Esophagus squamous epithelium (tissue), 5 donors: ENCODE measurements around the gene TMEM123. TPM values are rescaled to one million over a fixed set of nuclear protein-coding genes. Genes with fewer than 3 reads are reported as not detected.

ENCODE experiments used
- DNase-seq: peaks from one replicate; lab custom pipeline; 2025; lab: John Stamatoyannopoulos, UW
- H3K27ac ChIP-seq, 4 donors: fragments of 200-600 bp; sonication (generic); one replicate each; pipeline ENCODE4 v1.5.1; 2016 to 2019; ENCODE audit warnings: mild to moderate bottlenecking in 1 of 4
- H3K27me3 ChIP-seq, 4 donors: fragments of 200-600 bp; sonication (generic); 1 replicate in 3 of 4; 2 replicates in 1 of 4; pipeline versions ENCODE4 v1.5.1 to v1.6.0; 2017 to 2021; ENCODE audit warnings: antibody characterized with exemption in 1 of 4
- H3K36me3 ChIP-seq, 3 donors: fragments of 200-600 bp; sonication (generic); one replicate each; pipeline ENCODE4 v1.5.1; 2016 to 2019
- H3K4me1 ChIP-seq, 3 donors: fragments of 200-600 bp; sonication (generic); one replicate each; pipeline ENCODE4 v1.5.1; 2017 to 2019
- H3K4me3 ChIP-seq, 4 donors: fragments of 200-600 bp; sonication (generic); 1 replicate in 3 of 4; 2 replicates in 1 of 4; pipeline ENCODE4 v1.5.1; 2016 to 2019; ENCODE audit warnings: mild to moderate bottlenecking in 2 of 4, moderate library complexity in 1 of 4
- H3K9me3 ChIP-seq, 3 donors: fragments of 200-600 bp; sonication (generic); one replicate each; pipeline ENCODE4 v1.5.1; 2016 to 2019
- POLR2A ChIP-seq, 4 donors: fragments of 450-650 bp; IDR thresholded peaks; one replicate each; pipeline ENCODE4 v1.6.1; 2017; ENCODE audit warnings: antibody characterized with exemption in 4 of 4, mild to moderate bottlenecking in 4 of 4, moderate library complexity in 3 of 4
- WGBS, 2 donors: methylation state at CpG; one replicate each; pipeline ENCODE4 v1.1.5; 2018; 5-methylcytosine and 5-hydroxymethylcytosine counted together
- intact Hi-C: fragments of 100-400 bp; cut with DNase I; formaldehyde crosslinking; loops from one replicate; pipeline ENCODE4 v1.15.0; 2022
- total RNA-seq, 4 donors: library from RNA; depleted of rRNA; stranded (reverse); fragments of >200 nt; gene quantifications; one replicate each; pipeline ENCODE4 v1.1.0, GENCODE V29; 2016
- TF ChIP-seq, protein P1 (sequence below), 6 experiments: fragments of 450-650 bp in 4 of 6; fragments of 200-600 bp in 2 of 6; sonication (generic) in 2 of 6; IDR thresholded peaks; one replicate each; pipeline ENCODE4 v1.5.1; 2016 to 2019; ENCODE audit warnings: antibody characterized with exemption in 6 of 6, mild to moderate bottlenecking in 4 of 6, moderate library complexity in 4 of 6
- donor health status: DM: yes; HTN: yes; CAD: no.

TMEM123 gene
- total RNA-seq, 4 donors from 2014 or later = 53.2 to 152 (median 128) TPM

DNA sequence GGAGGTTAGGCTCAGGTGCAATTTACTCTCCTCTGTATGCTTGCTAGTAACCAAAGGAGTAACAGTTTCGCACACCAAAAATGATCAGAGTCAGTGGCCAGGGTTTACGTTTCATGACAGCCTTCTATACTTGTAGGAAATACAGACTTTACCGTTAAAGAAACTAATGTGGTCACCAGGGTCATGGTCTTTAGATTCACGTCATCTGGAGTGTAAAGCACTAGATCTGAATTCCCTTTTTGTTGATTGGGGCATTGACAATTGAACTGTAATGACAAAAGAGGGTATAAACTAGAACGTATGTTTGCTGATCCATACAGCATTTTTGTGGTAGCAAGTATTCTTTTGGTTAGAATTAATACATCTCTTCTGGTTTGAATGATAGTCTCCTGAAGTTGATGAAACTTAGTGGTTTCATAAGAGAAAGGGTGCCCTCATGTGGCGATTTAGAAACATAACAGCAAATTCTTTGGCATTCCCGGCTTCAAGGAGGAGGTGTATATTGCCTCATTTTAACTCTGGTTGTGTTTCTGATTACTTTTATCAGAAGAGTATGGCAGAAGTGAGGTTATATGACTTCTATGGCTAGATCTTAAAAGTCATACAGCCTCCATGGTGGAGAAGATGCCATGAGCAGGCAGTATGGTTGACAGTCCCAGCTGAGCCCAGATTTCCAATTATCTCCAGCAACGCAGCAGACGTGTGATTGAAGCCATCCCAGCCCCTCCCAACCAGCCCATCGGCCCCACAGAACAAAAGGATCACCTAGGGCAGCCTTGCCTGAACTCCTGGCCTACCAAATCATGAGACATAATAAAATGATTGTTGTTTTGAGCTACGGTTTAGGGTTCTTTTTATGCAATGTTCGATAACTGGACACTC lies 42.8 kb upstream of the TMEM123 start:
- no peak overlapping the region for H3K4me3 ChIP-seq
- peaks cover 0 to 6% (median 0%) of the 10 kb centered on the region in 4 donors for H3K27me3 ChIP-seq
- intact Hi-C loops = loop anchor here (5.0 to 10.0 kb wide), 2 partner anchors 111 to 208 kb away; no protein-coding TSS in a partner anchor
- DNase-seq = no peak
- H3K9me3 ChIP-seq = no peaks in the 10 kb centered on the region
- 29 to 38% methylated on average over 11 to 12 of the region's 12 CpGs for WGBS, 2 donors
- peaks cover 0 to 30% (median 4%) of the 10 kb centered on the region in 3 donors for H3K4me1 ChIP-seq
- no peak for TF ChIP-seq POLR2A (IDR thresholded peaks at IDR 0.05)
- TF ChIP-seq, protein P1, sequence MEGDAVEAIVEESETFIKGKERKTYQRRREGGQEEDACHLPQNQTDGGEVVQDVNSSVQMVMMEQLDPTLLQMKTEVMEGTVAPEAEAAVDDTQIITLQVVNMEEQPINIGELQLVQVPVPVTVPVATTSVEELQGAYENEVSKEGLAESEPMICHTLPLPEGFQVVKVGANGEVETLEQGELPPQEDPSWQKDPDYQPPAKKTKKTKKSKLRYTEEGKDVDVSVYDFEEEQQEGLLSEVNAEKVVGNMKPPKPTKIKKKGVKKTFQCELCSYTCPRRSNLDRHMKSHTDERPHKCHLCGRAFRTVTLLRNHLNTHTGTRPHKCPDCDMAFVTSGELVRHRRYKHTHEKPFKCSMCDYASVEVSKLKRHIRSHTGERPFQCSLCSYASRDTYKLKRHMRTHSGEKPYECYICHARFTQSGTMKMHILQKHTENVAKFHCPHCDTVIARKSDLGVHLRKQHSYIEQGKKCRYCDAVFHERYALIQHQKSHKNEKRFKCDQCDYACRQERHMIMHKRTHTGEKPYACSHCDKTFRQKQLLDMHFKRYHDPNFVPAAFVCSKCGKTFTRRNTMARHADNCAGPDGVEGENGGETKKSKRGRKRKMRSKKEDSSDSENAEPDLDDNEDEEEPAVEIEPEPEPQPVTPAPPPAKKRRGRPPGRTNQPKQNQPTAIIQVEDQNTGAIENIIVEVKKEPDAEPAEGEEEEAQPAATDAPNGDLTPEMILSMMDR (IDR thresholded peaks at IDR 0.05) = peak; percentile 54 to 81 (median 72)
- H3K36me3 ChIP-seq = no peaks in the 10 kb centered on the region
- H3K27ac ChIP-seq = no peak overlapping the region

DNA sequence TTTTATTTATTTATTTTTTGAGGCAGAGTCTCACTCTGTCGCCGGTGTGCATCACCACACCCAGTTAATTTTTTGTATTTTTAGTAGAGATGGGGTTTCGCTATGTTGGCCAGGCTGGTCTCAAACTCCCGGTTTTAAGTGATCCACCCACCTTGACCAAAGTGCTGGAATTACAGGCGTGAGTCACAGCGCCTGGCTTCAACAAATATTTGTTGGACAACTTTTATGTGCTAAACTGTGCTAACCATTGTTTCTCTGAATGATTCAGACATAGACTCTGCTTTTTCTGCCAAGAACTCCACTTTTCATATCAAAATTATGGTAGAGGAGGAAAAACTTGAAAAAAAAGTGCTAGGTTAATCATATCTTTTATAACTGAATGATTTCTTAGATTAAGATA lies 41.7 kb upstream of the TMEM123 start:
- no peak for DNase-seq
- Histone ChIP-seq H3K27me3 (peaks cover 0 to 6% (median 0%) of the 10 kb centered on the region in 4 donors), H3K36me3 (no peaks in the 10 kb centered on the region), H3K27ac (no peak overlapping the region), H3K4me1 (peaks cover 0 to 31% (median 4%) of the 10 kb centered on the region in 3 donors), H3K9me3 (no peaks in the 10 kb centered on the region), H3K4me3 (no peak overlapping the region)
- no peak for TF ChIP-seq POLR2A (IDR thresholded peaks at IDR 0.05)
- TF ChIP-seq, protein P1 (IDR thresholded peaks at IDR 0.05) = no peak
- intact Hi-C loops = loop anchor here (5.0 to 10.0 kb wide), 2 partner anchors 42 to 109 kb away; partner anchors contain the start of gene TMEM123
- 50 to 56% methylated on average over 6 of the region's 6 CpGs for WGBS, 2 donors

DNA sequence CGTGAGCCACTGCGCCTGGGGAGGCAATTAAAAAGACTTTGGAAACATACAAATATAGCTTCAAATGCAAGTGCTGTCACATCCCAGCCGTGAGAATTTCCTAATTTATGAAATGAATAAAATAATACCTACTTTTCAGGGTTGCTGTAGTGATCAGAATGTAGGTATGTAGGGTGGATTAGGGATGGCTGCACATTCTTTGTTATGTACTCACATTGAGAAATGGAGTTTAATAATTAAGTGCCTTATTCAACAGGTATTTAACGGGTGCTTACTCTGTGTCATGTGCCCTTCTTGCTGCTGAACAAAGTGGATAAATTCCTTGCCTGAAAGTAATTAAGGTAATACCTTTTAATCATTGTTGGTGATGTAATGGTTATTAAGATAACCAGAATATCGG lies 41.0 kb upstream of the TMEM123 start:
- Histone ChIP-seq H3K4me3 (no peak overlapping the region), H3K9me3 (no peaks in the 10 kb centered on the region), H3K4me1 (peaks cover 0 to 36% (median 4%) of the 10 kb centered on the region in 3 donors), H3K36me3 (no peaks in the 10 kb centered on the region), H3K27me3 (peaks cover 0 to 6% (median 0%) of the 10 kb centered on the region in 4 donors), H3K27ac (no peak overlapping the region)
- TF ChIP-seq POLR2A (IDR thresholded peaks at IDR 0.05) = no peak
- TF ChIP-seq, protein P1 (IDR thresholded peaks at IDR 0.05) = no peak
- DNase-seq = no peak
- WGBS, 2 donors = 43 to 47% methylated on average over 5 of the region's 5 CpGs
- intact Hi-C loops = loop anchor here (5.0 to 10.0 kb wide), 2 partner anchors 41 to 109 kb away; partner anchors contain the start of gene TMEM123

DNA sequence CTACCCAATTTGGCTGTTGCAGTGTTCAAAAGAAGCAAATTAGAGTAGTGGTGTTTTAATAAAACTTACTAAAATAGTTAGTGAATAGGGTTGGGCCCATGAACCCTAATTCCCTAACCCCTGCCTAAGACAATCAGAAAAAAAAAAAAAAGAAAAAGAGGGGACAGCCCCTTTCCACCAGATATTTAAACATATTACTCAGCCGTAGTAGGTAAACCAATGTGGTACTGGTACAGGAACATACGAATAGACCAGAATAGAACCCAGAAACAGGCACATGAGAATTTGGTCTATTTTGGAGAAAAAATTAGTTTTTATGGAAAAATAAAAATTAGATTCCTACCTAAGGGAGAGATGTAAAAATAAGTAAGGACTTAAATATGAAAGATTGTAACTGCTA lies 39.4 kb upstream of the TMEM123 start:
- intact Hi-C loops = loop anchor here (5.0 to 10.0 kb wide), 2 partner anchors 40 to 107 kb away; partner anchors contain the start of gene TMEM123
- no peak for TF ChIP-seq POLR2A (IDR thresholded peaks at IDR 0.05)
- TF ChIP-seq, protein P1 (IDR thresholded peaks at IDR 0.05) = no peak
- Histone ChIP-seq H3K4me3 (no peak overlapping the region), H3K9me3 (no peaks in the 10 kb centered on the region), H3K27ac (no peak overlapping the region), H3K4me1 (peaks cover 0 to 36% (median 4%) of the 10 kb centered on the region in 3 donors), H3K36me3 (no peaks in the 10 kb centered on the region), H3K27me3 (peaks cover 0 to 6% (median 0%) of the 10 kb centered on the region in 4 donors)
- DNase-seq = no peak
- WGBS, 2 donors = 83 to 96% methylated on average over 2 of the region's 2 CpGs
